Measurements from ENCODE around the gene FAM171A1.
"Not testable (repeated sequence)": the region's sequence is repeated elsewhere in the genome, so short reads cannot be mapped to it uniquely, and the experiment has no call there.

FAM171A1 gene

DNA sequence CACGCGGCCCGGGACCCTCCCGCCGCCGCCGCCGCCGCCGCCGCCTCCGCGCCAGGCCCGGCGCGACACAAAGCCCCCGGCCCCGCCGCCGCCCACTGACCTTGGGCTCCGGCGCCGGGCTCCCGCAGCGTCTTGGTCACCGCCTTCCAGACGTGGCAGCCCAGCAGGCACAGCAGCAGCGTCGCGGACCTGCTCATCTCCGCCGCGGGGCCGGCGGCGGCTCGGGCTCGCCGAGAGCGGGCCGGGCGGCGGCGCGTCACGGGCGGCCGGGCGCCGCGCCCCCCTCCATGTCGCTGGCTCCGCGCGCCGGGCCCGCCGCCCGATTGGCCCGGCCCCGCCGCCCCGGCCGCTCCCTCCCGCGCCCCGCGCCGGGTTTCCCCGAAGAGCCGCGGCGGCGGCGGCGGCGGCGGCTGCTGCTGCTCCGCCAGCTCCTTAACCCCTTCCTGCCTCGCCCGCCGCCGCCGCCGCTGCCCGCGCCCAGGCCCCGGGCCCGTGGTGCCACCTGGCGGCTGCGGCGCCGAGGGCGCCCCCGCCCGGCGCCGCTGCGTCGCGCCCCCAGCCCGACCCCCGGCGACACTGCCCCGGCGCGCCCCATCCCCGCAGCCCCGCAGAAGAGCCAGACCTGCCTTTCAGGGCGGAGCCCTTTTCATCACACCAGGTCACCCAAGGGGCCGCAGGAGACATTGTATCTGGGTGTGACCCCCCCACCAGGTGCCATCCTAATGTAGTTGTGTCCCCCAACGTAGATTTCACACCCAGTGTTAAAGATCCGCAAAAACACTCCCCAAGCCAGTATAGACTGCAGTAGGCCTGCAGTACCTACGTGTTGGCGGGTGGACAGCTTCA, at the start of gene FAM171A1:
Gene FAM171A1 (minus strand): TSS at position 434 of the 846 bp plus-strand sequence. CDS start 237 bp downstream, at position 197.
- FAIRE-seq, result no peak
- TF ChIP-seq CTCF (IDR thresholded peaks at IDR 0.05; ENCODE audit: insufficient read depth, missing control alignments), result peak; percentile 34
- peak; percentile 62 for DNase-seq (ENCODE audit: insufficient read length, low spot score)

DNA sequence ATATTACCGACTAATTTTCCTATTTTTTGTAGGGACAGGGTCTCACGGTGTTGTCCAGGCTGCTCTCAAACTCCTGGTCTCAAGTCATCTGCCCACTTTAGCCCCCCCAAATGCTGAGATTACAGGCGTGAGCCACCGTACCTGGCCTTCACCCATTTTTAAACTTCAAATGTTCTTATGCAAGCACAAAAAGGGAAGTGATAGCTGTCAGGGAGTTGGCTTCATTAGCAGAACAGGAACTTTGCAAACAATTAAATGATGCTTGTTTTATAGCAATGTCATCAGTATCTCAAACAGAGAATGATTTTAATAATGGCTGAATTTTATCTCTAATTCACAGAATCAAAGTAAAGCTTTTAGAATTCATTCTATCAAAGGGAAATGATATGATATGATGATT, 49.8 kb upstream of the FAM171A1 start:
- DNase-seq (ENCODE audit: insufficient read length, low spot score) (no peak), FAIRE-seq (no peak)
- no peak for TF ChIP-seq CTCF (IDR thresholded peaks at IDR 0.05; ENCODE audit: insufficient read depth, missing control alignments)

DNA sequence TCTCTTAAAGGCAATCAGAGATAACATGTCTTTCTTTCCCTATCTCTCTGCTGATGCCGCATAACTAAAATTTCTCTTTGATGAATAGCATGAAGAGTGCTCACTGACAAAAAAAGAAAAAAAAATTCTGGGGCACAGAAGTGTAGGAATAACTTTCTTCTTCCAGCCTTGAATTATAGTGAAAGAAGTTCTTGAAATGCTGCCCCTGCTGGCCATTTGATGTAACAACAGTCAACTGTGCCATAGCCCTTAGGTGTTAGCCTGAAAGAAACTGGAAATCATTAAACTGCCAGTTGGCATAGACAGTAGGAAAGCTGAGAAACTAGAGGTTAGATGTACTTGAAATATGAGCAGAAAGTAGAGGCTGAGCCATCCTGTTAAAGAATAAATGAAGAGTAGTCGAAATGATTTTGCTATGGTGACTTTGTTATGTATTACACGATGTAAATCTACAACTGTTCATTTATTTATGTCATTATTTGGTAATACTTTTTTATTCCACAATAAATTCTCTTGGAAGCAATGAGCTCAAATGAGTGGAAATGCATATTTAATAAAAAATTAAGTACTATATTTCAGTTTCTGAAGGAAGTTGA, 48.3 kb upstream of the FAM171A1 start:
- TF ChIP-seq CTCF (IDR thresholded peaks at IDR 0.05; ENCODE audit: insufficient read depth, missing control alignments), result peak; percentile 76
- no peak for DNase-seq (ENCODE audit: insufficient read length, low spot score)

GRCh38 chr10:15416034-15416433, 44.9 kb upstream of the FAM171A1 start:
- DNase-seq (ENCODE audit: insufficient read length, low spot score), result no peak
- TF ChIP-seq CTCF (IDR thresholded peaks at IDR 0.05; ENCODE audit: insufficient read depth, missing control alignments), result no peak
- no peak for FAIRE-seq

More for the DNA sequence above, 48.3 kb upstream of the FAM171A1 start:
- FAIRE-seq, result peak; percentile 80

DNA sequence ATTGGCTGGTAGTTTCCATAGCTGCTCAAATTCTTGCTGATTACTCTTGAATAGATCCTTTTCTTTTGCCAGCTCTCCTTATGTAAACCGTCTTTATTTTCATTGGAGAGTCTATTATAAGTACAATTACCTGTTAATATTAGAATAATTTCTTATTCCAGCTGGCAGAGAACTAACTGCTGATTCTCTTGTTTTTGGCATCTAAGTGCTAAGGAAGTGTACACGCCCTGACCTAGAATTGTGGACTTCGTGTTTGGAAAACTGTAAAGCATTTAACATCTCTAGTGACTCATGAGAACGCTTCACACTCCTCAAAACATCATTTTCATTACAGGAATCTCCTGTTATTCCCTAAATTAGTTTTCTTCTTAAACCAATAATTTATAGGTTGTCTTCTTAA, 39.9 kb upstream of the FAM171A1 start:
- FAIRE-seq, result peak; percentile 58

GRCh38 chr10:15409350-15409749, 38.3 kb upstream of the FAM171A1 start:
- not testable (repeated sequence) for DNase-seq (ENCODE audit: insufficient read length, low spot score); FAIRE-seq

More for the DNA sequence above, 39.9 kb upstream of the FAM171A1 start:
- no peak for TF ChIP-seq CTCF (IDR thresholded peaks at IDR 0.05; ENCODE audit: insufficient read depth, missing control alignments)
- DNase-seq (ENCODE audit: insufficient read length, low spot score), result no peak

DNA sequence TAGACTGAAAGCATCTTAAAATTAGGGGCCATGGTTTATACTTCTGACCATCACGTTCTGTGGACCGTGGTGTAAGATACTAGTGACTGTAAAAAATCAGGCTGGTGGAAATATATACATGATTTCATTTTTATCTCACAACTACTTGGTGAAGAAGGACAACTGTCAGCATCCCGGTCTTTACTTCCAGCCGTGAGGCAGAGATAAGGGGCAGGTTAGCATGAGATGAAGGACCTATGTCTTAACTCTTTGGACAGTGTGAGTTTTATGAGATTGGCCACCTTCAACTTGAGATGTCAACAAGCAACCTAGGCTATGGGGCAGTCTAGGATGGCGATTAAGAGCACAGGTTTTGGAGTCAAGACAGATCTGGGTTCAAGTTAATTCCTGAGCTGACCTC, 37.5 kb upstream of the FAM171A1 start:
- no peak for DNase-seq (ENCODE audit: insufficient read length, low spot score)
- TF ChIP-seq CTCF (IDR thresholded peaks at IDR 0.05; ENCODE audit: insufficient read depth, missing control alignments), result no peak
- no peak for FAIRE-seq
